NB4 (cell line): ENCODE data around the gene PROM2.

Source experiments
- DNase-seq: peaks from one replicate; pipeline ENCODE4 v3.0.0; 2010; ENCODE audit warnings: low read depth
- H3K4me3 ChIP-seq: one replicate; pipeline ENCODE4 v1.5.1; 2011; ENCODE audit warnings: mild to moderate bottlenecking, low read depth, low read length, moderate library complexity
- MYC ChIP-seq: IDR thresholded peaks from 2 replicates; pipeline ENCODE4 v1.6.1; 2011; ENCODE audit warnings: low read depth, low read length
- POLR2A ChIP-seq: IDR thresholded peaks from 2 replicates; pipeline ENCODE4 v1.6.1; 2011; ENCODE audit warnings: mild to moderate bottlenecking; ENCODE audit not compliant: insufficient read length; ENCODE audit errors: extremely low read depth
- TF ChIP-seq, protein P1 (sequence below): IDR thresholded peaks from 2 replicates; pipeline ENCODE4 v1.6.1; 2011; ENCODE audit warnings: low read depth, low read length
- TF ChIP-seq, protein P2 (sequence below): IDR thresholded peaks from one replicate; pipeline ENCODE4 v1.5.1; 2012; ENCODE audit warnings: low read depth, low read length

Gene PROM2

DNA sequence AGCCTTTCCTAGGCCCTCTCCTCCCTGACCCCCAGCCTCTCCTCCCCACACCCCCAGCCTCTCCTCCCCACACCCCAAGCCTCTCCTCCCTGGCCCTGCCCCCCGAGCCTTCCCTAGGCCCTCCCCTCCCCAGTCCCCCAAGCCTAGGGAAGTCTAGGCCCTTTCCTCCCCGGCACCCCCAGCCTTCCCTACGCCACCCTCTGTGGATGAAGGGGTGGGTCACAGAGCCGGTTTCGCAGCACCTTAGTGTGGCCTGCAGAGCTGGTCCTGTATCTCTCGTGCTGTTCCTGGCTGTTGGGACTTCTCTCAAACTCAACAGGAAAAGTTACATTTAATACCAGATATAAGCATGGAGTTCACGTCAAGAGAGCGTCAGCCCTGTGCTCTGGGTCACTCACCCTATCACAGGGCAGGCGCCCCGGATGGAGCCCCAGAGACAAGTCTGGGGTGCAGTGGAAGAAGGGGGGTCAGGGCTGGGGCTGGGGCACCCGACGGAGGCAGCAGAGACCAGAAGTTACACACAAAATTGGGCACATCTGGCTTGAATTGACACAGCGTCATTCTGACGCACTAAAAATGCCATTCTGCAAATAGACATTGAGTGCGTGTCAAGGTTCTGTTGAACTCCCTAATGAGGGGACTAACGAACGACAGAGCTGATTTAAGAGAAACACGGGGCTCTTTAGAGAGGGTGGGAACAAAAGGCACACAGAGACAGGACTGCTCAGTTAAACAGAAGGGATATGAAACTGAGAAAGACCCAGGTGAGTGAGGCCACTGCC is 46.9 kb downstream of the PROM2 start:
- no peak overlapping the region for H3K4me3 ChIP-seq
- TF ChIP-seq MYC (no peak), POLR2A (no peak)
- TF ChIP-seq, protein P1, sequence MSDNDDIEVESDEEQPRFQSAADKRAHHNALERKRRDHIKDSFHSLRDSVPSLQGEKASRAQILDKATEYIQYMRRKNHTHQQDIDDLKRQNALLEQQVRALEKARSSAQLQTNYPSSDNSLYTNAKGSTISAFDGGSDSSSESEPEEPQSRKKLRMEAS, result no peak
- TF ChIP-seq, protein P2, sequence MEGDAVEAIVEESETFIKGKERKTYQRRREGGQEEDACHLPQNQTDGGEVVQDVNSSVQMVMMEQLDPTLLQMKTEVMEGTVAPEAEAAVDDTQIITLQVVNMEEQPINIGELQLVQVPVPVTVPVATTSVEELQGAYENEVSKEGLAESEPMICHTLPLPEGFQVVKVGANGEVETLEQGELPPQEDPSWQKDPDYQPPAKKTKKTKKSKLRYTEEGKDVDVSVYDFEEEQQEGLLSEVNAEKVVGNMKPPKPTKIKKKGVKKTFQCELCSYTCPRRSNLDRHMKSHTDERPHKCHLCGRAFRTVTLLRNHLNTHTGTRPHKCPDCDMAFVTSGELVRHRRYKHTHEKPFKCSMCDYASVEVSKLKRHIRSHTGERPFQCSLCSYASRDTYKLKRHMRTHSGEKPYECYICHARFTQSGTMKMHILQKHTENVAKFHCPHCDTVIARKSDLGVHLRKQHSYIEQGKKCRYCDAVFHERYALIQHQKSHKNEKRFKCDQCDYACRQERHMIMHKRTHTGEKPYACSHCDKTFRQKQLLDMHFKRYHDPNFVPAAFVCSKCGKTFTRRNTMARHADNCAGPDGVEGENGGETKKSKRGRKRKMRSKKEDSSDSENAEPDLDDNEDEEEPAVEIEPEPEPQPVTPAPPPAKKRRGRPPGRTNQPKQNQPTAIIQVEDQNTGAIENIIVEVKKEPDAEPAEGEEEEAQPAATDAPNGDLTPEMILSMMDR, result no peak
- DNase-seq, result no peak

DNA sequence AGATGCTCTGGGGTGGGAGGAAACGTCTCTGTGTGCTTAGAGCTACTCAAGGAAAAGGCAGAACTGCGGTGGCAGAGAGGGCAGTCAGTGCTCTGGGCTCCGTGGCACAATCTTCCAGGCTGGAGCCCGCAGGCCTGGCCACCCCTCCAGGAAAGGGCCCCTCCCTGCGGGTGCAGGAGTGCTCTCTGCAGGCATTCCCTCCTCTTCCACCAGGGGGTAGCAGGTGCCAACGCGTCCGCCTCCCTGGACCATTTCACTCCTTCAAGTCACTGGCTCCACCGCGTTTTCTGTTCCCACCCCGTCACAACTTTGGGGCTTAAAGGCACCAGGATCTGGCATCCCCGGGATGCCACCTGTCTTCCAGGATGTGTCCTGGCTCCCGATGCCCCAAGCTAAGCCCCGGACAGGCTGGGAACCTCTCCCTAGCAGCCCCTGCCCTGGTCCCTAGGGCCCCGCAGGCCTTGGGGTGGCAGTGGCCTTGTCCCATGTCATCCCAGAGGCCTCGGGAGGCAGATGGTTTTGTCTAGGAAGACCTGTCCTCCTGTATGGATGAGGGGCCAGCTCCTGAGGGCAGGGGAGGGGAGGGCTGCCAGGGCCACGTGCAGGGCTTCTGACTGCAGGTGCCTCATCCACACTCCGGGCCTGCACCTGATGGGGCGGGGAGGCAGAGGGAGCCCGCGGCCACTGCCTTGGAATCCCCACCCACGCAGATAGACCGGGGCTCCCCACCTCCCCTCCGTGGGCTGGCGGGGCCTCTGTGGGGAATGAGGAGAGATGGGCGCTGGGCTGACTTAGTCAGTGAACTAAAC is 49.3 kb downstream of the PROM2 start:
- no peak for DNase-seq
- TF ChIP-seq, protein P1, result no peak
- TF ChIP-seq POLR2A, result no peak
- TF ChIP-seq, protein P2, result peak; percentile 29
- TF ChIP-seq MYC, result no peak
- H3K4me3 ChIP-seq, result no peak overlapping the region

DNA sequence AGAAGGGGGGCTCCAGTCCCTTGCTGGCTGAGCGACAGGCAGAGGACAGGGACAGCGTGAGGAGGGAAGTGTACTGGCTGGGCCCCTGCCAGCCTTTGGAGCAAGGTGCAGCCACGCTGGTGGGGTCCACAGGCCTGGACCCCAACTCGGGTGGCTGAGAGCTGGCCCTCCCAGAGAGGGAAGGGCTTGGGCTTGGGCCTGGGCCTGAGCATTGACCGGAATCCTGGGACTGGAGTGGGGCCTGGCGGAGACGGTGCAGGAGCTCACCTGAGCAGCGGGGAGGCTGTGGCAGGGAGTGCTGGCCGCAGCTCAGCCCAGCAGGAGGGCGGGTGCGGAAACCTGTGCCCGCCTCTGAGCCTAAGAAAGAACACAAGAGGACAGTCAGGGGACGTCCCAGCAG is 50.8 kb downstream of the PROM2 start:
- DNase-seq, result no peak
- H3K4me3 ChIP-seq, result no peak overlapping the region
- TF ChIP-seq, protein P1, result no peak
- no peak for TF ChIP-seq MYC

DNA sequence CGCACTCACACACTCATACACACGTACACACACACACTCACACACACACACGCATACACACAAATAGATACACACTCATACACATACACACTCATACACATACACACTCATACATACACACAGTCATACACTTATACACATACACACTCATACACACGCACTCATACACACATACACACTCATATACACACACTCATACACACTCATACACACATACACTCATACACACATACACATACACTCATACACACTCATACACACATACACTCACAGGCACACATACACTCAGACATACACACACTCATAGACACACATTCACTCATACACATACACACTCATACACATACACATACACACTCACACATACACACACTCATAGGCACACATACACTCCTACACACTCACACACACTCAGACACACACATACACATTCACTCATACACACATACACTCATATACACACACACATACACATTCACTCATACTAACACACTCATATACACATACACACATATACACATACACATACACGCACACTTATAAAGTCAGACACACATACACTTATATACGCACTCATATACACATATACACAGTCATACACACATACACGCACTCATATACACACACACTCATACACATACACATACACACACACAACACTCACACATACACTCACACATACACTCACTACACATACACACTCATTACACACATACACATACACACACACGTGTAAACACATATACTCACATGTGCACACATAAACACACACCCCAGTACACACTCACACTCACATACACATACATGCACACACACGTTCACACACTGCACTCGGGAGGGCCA is 51.6 kb downstream of the PROM2 start:
- DNase-seq, result no peak
- H3K4me3 ChIP-seq, result no peak overlapping the region
- TF ChIP-seq POLR2A (no peak), MYC (no peak)
- TF ChIP-seq, protein P2, result no peak

DNA sequence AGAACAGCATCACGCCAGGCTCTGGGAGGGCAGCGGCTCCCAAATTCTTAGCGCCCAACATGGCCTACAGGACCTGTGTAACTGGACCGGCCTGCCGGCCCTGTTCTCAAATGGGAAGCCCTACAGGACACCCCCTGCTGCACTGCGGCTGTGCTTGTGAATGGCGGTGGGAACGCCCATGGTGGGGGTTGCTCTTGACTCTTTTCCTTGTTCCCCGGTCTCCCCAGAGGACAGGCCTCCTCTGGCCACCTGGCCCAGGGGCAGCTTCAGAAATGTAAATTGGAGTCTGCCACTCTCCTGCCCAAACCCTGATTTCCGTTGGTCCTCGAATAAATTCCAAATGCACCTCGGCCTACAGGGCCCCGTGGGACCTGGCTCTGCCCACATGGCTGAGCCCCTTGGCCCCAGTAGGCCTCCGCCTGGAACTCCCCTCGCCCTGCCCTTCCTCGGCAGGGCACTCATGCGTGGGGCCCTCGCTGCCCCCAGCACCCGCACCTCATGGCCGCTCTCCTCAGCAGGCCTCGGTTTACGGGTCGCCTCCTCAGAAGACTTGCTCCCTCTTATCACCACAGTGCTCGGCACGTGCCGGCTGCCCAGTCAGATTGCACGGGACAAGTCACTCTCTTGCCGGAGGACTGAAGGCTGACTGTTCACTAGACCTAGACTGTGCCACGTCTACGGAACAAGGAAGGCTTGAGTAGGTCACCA is 52.3 kb downstream of the PROM2 start:
- no peak overlapping the region for H3K4me3 ChIP-seq
- DNase-seq, result no peak
- no peak for TF ChIP-seq POLR2A

DNA sequence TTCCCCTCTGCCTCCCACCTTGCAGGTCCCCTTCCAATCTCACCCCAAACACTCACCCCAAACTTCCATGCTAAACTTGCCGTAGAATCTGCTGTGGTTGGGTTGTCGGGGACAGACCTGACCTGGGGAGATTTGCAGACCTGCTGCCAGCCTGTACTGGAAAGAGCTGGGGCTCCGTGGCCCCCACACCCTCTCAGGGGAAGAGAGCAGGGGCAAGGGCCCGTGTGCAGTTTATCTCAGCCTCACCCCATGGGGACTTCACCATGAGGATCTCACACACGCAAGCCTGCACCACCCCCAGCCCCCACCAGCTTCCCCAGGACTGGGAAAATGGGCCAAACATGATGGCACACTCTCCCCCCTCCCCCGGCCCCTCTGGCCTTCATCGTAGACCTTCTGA is 53.6 kb downstream of the PROM2 start:
- DNase-seq, result no peak
- TF ChIP-seq, protein P1, result no peak
- TF ChIP-seq POLR2A, result no peak
- no peak for TF ChIP-seq MYC
- TF ChIP-seq, protein P2, result no peak
- H3K4me3 ChIP-seq, result no peak overlapping the region
